ENCODE measurements around the gene PAX3.

- TF ChIP-seq, protein P1, sequence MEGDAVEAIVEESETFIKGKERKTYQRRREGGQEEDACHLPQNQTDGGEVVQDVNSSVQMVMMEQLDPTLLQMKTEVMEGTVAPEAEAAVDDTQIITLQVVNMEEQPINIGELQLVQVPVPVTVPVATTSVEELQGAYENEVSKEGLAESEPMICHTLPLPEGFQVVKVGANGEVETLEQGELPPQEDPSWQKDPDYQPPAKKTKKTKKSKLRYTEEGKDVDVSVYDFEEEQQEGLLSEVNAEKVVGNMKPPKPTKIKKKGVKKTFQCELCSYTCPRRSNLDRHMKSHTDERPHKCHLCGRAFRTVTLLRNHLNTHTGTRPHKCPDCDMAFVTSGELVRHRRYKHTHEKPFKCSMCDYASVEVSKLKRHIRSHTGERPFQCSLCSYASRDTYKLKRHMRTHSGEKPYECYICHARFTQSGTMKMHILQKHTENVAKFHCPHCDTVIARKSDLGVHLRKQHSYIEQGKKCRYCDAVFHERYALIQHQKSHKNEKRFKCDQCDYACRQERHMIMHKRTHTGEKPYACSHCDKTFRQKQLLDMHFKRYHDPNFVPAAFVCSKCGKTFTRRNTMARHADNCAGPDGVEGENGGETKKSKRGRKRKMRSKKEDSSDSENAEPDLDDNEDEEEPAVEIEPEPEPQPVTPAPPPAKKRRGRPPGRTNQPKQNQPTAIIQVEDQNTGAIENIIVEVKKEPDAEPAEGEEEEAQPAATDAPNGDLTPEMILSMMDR (IDR thresholded peaks at IDR 0.05; ENCODE audit: low read depth, low read length, missing input control), result no peak
- TF ChIP-seq EGR1 (IDR thresholded peaks at IDR 0.05; ENCODE audit: low read depth in 2 of 2), result no peak
- no peak for TF ChIP-seq SP1 (IDR thresholded peaks at IDR 0.05)
- no peak for TF ChIP-seq JUND (IDR thresholded peaks at IDR 0.05)
- TF ChIP-seq MAX (IDR thresholded peaks at IDR 0.05), result no peak
- no peak for TF ChIP-seq REST (IDR thresholded peaks at IDR 0.05)
- TF ChIP-seq, protein P2, sequence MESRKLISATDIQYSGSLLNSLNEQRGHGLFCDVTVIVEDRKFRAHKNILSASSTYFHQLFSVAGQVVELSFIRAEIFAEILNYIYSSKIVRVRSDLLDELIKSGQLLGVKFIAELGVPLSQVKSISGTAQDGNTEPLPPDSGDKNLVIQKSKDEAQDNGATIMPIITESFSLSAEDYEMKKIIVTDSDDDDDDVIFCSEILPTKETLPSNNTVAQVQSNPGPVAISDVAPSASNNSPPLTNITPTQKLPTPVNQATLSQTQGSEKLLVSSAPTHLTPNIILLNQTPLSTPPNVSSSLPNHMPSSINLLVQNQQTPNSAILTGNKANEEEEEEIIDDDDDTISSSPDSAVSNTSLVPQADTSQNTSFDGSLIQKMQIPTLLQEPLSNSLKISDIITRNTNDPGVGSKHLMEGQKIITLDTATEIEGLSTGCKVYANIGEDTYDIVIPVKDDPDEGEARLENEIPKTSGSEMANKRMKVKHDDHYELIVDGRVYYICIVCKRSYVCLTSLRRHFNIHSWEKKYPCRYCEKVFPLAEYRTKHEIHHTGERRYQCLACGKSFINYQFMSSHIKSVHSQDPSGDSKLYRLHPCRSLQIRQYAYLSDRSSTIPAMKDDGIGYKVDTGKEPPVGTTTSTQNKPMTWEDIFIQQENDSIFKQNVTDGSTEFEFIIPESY (IDR thresholded peaks at IDR 0.05), result no peak
- no peak for TF ChIP-seq YY1 (IDR thresholded peaks at IDR 0.05)
- TF ChIP-seq FOXA1 (IDR thresholded peaks at IDR 0.05), result no peak
Observed at GRCh38 chr2:222196159-222196558, 102.6 kb downstream of the PAX3 start.
